ENCODE measurements around the gene RAD51AP1. TPM values are rescaled to one million over a fixed set of nuclear protein-coding genes. Genes with fewer than 3 reads are reported as not detected.

Gene RAD51AP1
- total RNA-seq, 2 experiments from 2014 or later, result 69.2 to 81.3 TPM

DNA sequence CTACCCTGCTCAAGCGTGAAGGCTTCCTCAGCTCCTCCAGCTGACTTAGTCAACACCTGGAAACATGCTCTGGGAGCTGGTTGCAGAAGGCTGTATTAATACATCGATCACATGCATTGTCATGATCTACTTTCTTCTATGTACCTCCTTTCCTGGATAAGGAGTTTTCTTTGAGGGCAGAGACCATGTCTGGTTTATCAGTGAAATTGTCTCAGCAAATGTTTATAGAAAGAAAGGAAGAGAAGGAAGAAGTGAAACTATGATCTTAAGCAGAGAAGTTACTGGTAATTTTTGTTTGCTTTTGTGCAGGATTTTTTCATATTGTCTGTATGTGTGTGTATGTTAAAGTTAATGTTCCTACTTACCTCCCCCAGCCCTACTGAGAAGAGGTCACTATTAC lies 27.8 kb downstream of the RAD51AP1 start:
- Histone ChIP-seq H3K27ac (ENCODE audit: low read depth, low read length, poor library complexity, severe bottlenecking) (peak overlapping the region; percentile 65), H3K4me2 (ENCODE audit: low read length) (peak overlapping the region; percentile 67), H3K9me2 (ENCODE audit: insufficient read depth, low read length) (no peaks in the 10 kb centered on the region), H4K20me1 (ENCODE audit: insufficient read depth, low read length) (no peaks in the 10 kb centered on the region), H3K79me2 (ENCODE audit: insufficient read depth, low read depth, low read length) (no peaks in the 10 kb centered on the region), H3K4me1 (ENCODE audit: insufficient read depth, low read length, poor library complexity, severe bottlenecking) (peaks cover 39% of the 10 kb centered on the region), H3K4me3 (ENCODE audit: low read depth, low read length, poor library complexity, severe bottlenecking) (peak overlapping the region; percentile 39), H3K36me3 (ENCODE audit: insufficient read depth, low read length) (no peaks in the 10 kb centered on the region), H3K9me3 (ENCODE audit: low read length) (no peaks in the 10 kb centered on the region), H2AFZ (ENCODE audit: low read length) (no peak overlapping the region)
- ChIA-PET CTCF (ENCODE audit: unreplicated experiment) (no interaction called here), POLR2A (interaction anchor here (0.6 kb wide), 1 partner anchor 630 kb away, joined by 5 read pairs; no protein-coding TSS in a partner anchor)
- no TSS peak for BruUV-seq (replicated peaks)
- intact Hi-C loops (cut with micrococcal nuclease; ENCODE audit: unreplicated experiment), result no loop called here
- TF ChIP-seq CTCF (conservative IDR thresholded peaks at IDR 0.05; ENCODE audit: low read length) (no peak), EZH2phosphoT487 (IDR thresholded peaks at IDR 0.05; ENCODE audit: borderline replicate concordance, low read depth, low read length) (no peak)
- peak; percentile 47 for DNase-seq (ENCODE audit: low spot score)

DNA sequence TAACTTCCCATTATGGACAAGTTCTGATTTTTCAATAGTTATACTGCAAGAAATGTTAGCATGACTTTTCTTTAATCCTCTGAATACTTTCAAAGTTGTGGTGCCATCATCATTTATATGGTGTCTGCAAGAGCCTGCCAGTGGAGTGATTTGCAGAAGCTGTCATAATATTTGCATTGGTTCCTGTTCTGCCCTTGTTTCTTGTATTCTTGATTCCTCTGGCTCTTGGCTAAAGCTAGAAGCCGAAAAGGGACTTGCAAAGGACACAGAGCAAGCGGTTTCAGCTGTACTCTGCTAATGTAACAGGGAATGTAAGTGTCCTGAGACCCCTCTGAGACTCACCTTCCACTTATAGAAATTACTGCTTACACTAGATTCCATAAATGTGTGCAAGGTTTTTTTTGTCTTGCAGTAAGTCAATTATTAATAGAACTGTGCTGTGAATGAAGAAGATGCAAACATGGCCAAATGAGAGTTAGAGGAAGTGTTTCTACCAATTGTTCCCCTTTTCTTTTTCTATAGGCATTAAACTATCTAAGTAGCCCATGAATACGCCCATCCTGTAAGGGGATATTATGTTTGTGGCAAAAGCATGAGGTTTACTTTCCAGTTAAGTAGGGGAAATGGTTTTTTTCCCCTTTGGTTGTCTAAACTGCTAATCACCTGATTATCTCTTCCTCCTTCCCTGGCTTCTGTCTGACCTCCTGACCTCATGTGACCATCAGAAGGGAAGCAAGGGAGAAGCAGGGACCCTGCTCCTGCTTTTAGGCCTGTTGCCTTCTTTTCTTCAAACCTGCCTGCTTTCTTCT lies 28.6 kb downstream of the RAD51AP1 start:
- H4K20me1 ChIP-seq (ENCODE audit: insufficient read depth, low read length), result no peaks in the 10 kb centered on the region
- peak overlapping the region; percentile 65 for H3K27ac ChIP-seq (ENCODE audit: low read depth, low read length, poor library complexity, severe bottlenecking)
- H3K36me3 ChIP-seq (ENCODE audit: insufficient read depth, low read length), result no peaks in the 10 kb centered on the region
- H3K4me3 ChIP-seq (ENCODE audit: low read depth, low read length, poor library complexity, severe bottlenecking), result peak overlapping the region; percentile 39
- POLR2A ChIA-PET, result no interaction called here
- H3K9me3 ChIP-seq (ENCODE audit: low read length), result no peaks in the 10 kb centered on the region
- no peaks in the 10 kb centered on the region for H3K9me2 ChIP-seq (ENCODE audit: insufficient read depth, low read length)
- peak; percentile 57 for DNase-seq (ENCODE audit: low spot score)
- intact Hi-C loops (cut with micrococcal nuclease; ENCODE audit: unreplicated experiment), result no loop called here
- no TSS peak for BruUV-seq (replicated peaks)
- H3K4me2 ChIP-seq (ENCODE audit: low read length), result peak overlapping the region; percentile 67
- peaks cover 39% of the 10 kb centered on the region for H3K4me1 ChIP-seq (ENCODE audit: insufficient read depth, low read length, poor library complexity, severe bottlenecking)
- no peaks in the 10 kb centered on the region for H3K79me2 ChIP-seq (ENCODE audit: insufficient read depth, low read depth, low read length)
- peak overlapping the region; percentile 26 for H2AFZ ChIP-seq (ENCODE audit: low read length)
- no peak for TF ChIP-seq CTCF (conservative IDR thresholded peaks at IDR 0.05; ENCODE audit: low read length)
- no peak for TF ChIP-seq EZH2phosphoT487 (IDR thresholded peaks at IDR 0.05; ENCODE audit: borderline replicate concordance, low read depth, low read length)
- CTCF ChIA-PET (ENCODE audit: unreplicated experiment), result no interaction called here

DNA sequence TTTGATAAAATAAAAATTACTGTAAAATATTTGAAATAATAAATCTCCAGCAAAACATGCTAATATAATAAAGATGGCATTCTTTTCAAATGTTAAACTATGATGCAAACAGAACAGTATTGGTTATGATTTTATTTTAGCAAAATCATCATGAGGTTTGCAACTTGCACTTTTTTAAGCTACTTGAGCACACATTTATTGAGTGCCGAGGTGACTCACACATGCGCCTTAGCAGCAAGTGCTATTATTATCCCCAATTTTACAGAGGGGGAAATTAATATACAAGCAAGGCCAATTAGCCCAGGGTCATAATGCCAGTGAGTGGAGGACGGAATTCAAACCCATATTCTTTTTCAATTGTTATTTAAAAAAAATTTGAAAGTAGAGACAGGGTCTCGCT lies 30.6 kb downstream of the RAD51AP1 start:
- Histone ChIP-seq H3K9me2 (ENCODE audit: insufficient read depth, low read length) (no peaks in the 10 kb centered on the region), H2AFZ (ENCODE audit: low read length) (no peak overlapping the region), H3K27ac (ENCODE audit: low read depth, low read length, poor library complexity, severe bottlenecking) (no peak overlapping the region), H4K20me1 (ENCODE audit: insufficient read depth, low read length) (no peaks in the 10 kb centered on the region), H3K4me2 (ENCODE audit: low read length) (no peak overlapping the region), H3K36me3 (ENCODE audit: insufficient read depth, low read length) (no peaks in the 10 kb centered on the region), H3K9me3 (ENCODE audit: low read length) (no peaks in the 10 kb centered on the region), H3K4me1 (ENCODE audit: insufficient read depth, low read length, poor library complexity, severe bottlenecking) (peaks cover 39% of the 10 kb centered on the region), H3K4me3 (ENCODE audit: low read depth, low read length, poor library complexity, severe bottlenecking) (no peak overlapping the region), H3K79me2 (ENCODE audit: insufficient read depth, low read depth, low read length) (no peaks in the 10 kb centered on the region)
- intact Hi-C loops (cut with micrococcal nuclease; ENCODE audit: unreplicated experiment), result no loop called here
- no TSS peak for BruUV-seq (replicated peaks)
- ChIA-PET CTCF (ENCODE audit: unreplicated experiment) (no interaction called here), POLR2A (interaction anchor here (1.0 kb wide), 1 partner anchor 21 kb away, joined by 3 read pairs; no protein-coding TSS in a partner anchor)
- TF ChIP-seq EZH2phosphoT487 (IDR thresholded peaks at IDR 0.05; ENCODE audit: borderline replicate concordance, low read depth, low read length) (no peak), CTCF (conservative IDR thresholded peaks at IDR 0.05; ENCODE audit: low read length) (no peak)
- DNase-seq (ENCODE audit: low spot score), result no peak
